K562 (cell line): ENCODE measurements around the gene S100A9. TPM values are rescaled to one million over a fixed set of nuclear protein-coding genes. Genes with fewer than 3 reads are reported as not detected.

Source experiments
- ATAC-seq: fragments of 200-7000 bp; cut with Tn5 transposase; 3 replicates; pipeline ENCODE4 v1.9.1; 2020; ENCODE audit warnings: moderate library complexity
- BruUV-seq: library from RNA; stranded (reverse); fragments of 400-500 nt; replicated peaks from 2 replicates; lab custom pipeline; 2021; lab: Mats Ljungman, UMichigan
- CTCF ChIA-PET: fragments of 300-600 bp; formaldehyde crosslinking; extraction: SDS; loops from one replicate; lab custom pipeline; 2021; ENCODE audit warnings: low intra/inter-chr PET ratio; lab: Yijun Ruan, JAX
- POLR2A ChIA-PET: fragments of 300-600, 350-650 bp; sonication (Branson Sonifier 250); formaldehyde crosslinking; extraction: SDS; loops from one replicate; lab custom pipeline; 2021; ENCODE audit warnings: antibody characterized with exemption, inconsistent platforms; lab: Yijun Ruan, JAX
- DNase-seq, 4 experiments: peaks; one replicate each; pipeline versions ENCODE4 v3.0.0 to v3.0.0-alpha.2; 2011 to 2018; ENCODE audit warnings: low spot score in 3 of 4, mixed read lengths in 3 of 4; ENCODE audit errors: extremely low read depth in 1 of 4
- FAIRE-seq: peaks from 2 replicates; lab custom pipeline; 2011; peaks lifted over from hg19 to GRCh38; lab: Jason Lieb, UNC
- H2AFZ ChIP-seq: 2 replicates; pipeline ENCODE4 v1.6.0; 2011; ENCODE audit warnings: low read depth, low read length, control low read depth, inconsistent platforms
- H3K27ac ChIP-seq: fragments of 200-600 bp; 3 replicates; pipeline ENCODE4 v1.8.0; 2011; ENCODE audit warnings: low read depth, mild to moderate bottlenecking, control low read depth, inconsistent platforms, low read length, moderate library complexity, mixed read lengths; ENCODE audit errors: extremely low read depth
- H3K27me3 ChIP-seq, 2 experiments: fragments of 300-600 bp in 1 of 2; 2 replicates in 1 of 2; 3 replicates in 1 of 2; pipeline versions ENCODE4 v1.6.0 to v1.8.0; 2011; ENCODE audit warnings: inconsistent platforms in 2 of 2, low read length in 2 of 2, mild to moderate bottlenecking in 1 of 2, mixed read lengths in 1 of 2, moderate library complexity in 1 of 2; ENCODE audit not compliant: control insufficient read depth in 2 of 2, insufficient read depth in 2 of 2
- H3K36me3 ChIP-seq: fragments of 300-600 bp; 3 replicates; pipeline ENCODE4 v1.8.0; 2011; ENCODE audit warnings: mild to moderate bottlenecking, low read length, inconsistent platforms; ENCODE audit not compliant: control insufficient read depth, insufficient read depth
- H3K4me1 ChIP-seq, 2 experiments: fragments of 200-600 bp in 1 of 2; replicated peaks in 1 of 2; 2 replicates in 1 of 2; 3 replicates in 1 of 2; pipeline versions ENCODE4 v1.5.1 to v1.8.0; 2011; ENCODE audit warnings: inconsistent platforms in 2 of 2, low read length in 2 of 2, mild to moderate bottlenecking in 1 of 2, mixed read lengths in 1 of 2, moderate library complexity in 1 of 2; ENCODE audit not compliant: control insufficient read depth in 2 of 2, insufficient read depth in 2 of 2
- H3K4me2 ChIP-seq: 2 replicates; pipeline ENCODE4 v1.6.1; 2011; ENCODE audit warnings: low read length, control low read depth, inconsistent platforms, mixed read lengths; ENCODE audit not compliant: insufficient read depth
- H3K4me3 ChIP-seq: fragments of 200-600 bp; sonication (generic), shearing (Covaris generic); 2 replicates; pipeline ENCODE4 v1.5.1; 2016; ENCODE audit warnings: control low read depth, inconsistent platforms
- H3K79me2 ChIP-seq: fragments of 200-600 bp; 3 replicates; pipeline ENCODE4 v1.8.0; 2011; ENCODE audit warnings: low read length, inconsistent platforms; ENCODE audit not compliant: control insufficient read depth, insufficient read depth
- H3K9ac ChIP-seq, 2 experiments: 2 replicates each; pipeline versions ENCODE4 v1.6.0 to v1.6.1; 2011; ENCODE audit warnings: low read depth in 2 of 2, low read length in 2 of 2, control low read depth in 1 of 2, inconsistent platforms in 1 of 2, mild to moderate bottlenecking in 1 of 2, mixed read lengths in 1 of 2; ENCODE audit not compliant: insufficient read depth in 1 of 2
- H3K9me1 ChIP-seq: one replicate; pipeline ENCODE4 v1.6.0; 2011; ENCODE audit warnings: inconsistent platforms, mild to moderate bottlenecking, low read length, moderate library complexity; ENCODE audit not compliant: control insufficient read depth, insufficient read depth
- H3K9me3 ChIP-seq: replicated peaks from 2 replicates; pipeline ENCODE4 v1.5.1; 2011; ENCODE audit warnings: low read depth, low read length, inconsistent platforms; ENCODE audit not compliant: control insufficient read depth, insufficient read depth
- H4K20me1 ChIP-seq: replicated peaks from 2 replicates; pipeline ENCODE4 v1.6.1; 2011; ENCODE audit warnings: low read length, inconsistent platforms, mixed read lengths; ENCODE audit not compliant: control insufficient read depth, insufficient read depth
- KHSRP ChIP-seq: fragments of 450-650 bp; IDR thresholded peaks from 2 replicates; pipeline ENCODE4 v1.6.1; 2017
- ZNF197 ChIP-seq: fragments of 200-800 bp; sonication (Bioruptor generic); IDR thresholded peaks from 2 replicates; pipeline ENCODE4 v1.6.1; 2016; ENCODE audit warnings: low read depth, missing genetic modification characterization, missing compliant biosample characterization
- WGBS: fragments of 100-300 bp; shearing (Covaris generic); methylation state at CpG from one replicate; pipeline ENCODE4 v1.1.6; 2016; ENCODE audit warnings: low coverage, mixed read lengths; ENCODE audit not compliant: insufficient coverage; ENCODE audit errors: missing lambda C conversion rate; 5-methylcytosine and 5-hydroxymethylcytosine counted together
- in situ Hi-C: fragments of 300-500 bp; cut with MboI; formaldehyde crosslinking; loops from 4 replicates; pipeline ENCODE4 v1.15.0; 2018; ENCODE audit warnings: inconsistent platforms, mixed read lengths
- intact Hi-C: fragments of 100-400 bp; cut with micrococcal nuclease; formaldehyde crosslinking; loops from 2 replicates; pipeline ENCODE4 v1.14.2; 2022
- polyA plus RNA-seq, 8 experiments: library from polyadenylated mRNA; depleted of rRNA in 4 of 8; stranded (reverse) in 5 of 8; unstranded in 3 of 8; fragments of >200 nt; fragmentation: Nextera tagmentation in 2 of 8; fragmentation: Illumina TruSeq in 1 of 8; extraction: Ambion mirVana in 2 of 8; extraction: Trizol in 1 of 8; gene quantifications; 2 replicates each; pipeline versions ENCODE4 v1.2.1 to v1.2.3, GENCODE V29; 2011 to 2014; ENCODE audit warnings: inconsistent platforms in 1 of 8, missing spikeins in 1 of 8
- total RNA-seq, 7 experiments: library from RNA; depleted of rRNA in 6 of 7; stranded (reverse); fragments of >200 nt in 6 of 7; fragmentation: Illumina TruSeq in 2 of 7; extraction: Trizol in 2 of 7; gene quantifications; 2 replicates each; pipeline versions ENCODE4 v1.2.1 to v1.2.3, GENCODE V29; 2011 to 2021; ENCODE audit warnings: low replicate concordance in 1 of 7
- TF ChIP-seq, protein P1 (sequence below): IDR thresholded peaks from 2 replicates; pipeline ENCODE4 v1.6.1; 2011; ENCODE audit warnings: borderline replicate concordance, low read depth, mild to moderate bottlenecking, moderate library complexity, low read length; ENCODE audit not compliant: insufficient read depth, poor library complexity, severe bottlenecking
- TF ChIP-seq, protein P2 (sequence below): fragments of 450-650 bp; formaldehyde crosslinking; IDR thresholded peaks from 2 replicates; pipeline ENCODE4 v1.4.0; 2022; ENCODE audit warnings: missing genetic modification characterization

The S100A9 gene
- total and polyA plus RNA-seq, 9 of the 15 experiments (the other 6 are each of a cell fraction or from before 2014, with no cell fraction given), result 0.80 TPM; not detected in 8

GRCh38 chr1:153394391-153394790, 36.7 kb downstream of the S100A9 start:
- H3K36me3 ChIP-seq, result no peaks in the 10 kb centered on the region
- no peaks in the 10 kb centered on the region for H3K9me3 ChIP-seq
- no TSS peak for BruUV-seq
- H3K4me1 ChIP-seq, result peaks cover 0 to 6% of the 10 kb centered on the region in 2 experiments; a peak in 1 of 5 replicates
- no peak overlapping the region for H2AFZ ChIP-seq
- ATAC-seq, result no peak
- no peak overlapping the region for H3K27ac ChIP-seq
- CTCF ChIA-PET, result no interaction called here
- H3K9ac ChIP-seq, result no peak overlapping the region
- H3K27me3 ChIP-seq, result peaks cover 25 to 68% of the 10 kb centered on the region in 2 experiments; a peak in 4 of 5 replicates
- POLR2A ChIA-PET, result interaction anchor here (0.6 to 1.4 kb wide), 2 partner anchors 8 to 101 kb away, joined by 3 to 7 read pairs; no protein-coding TSS in a partner anchor
- no peak overlapping the region for H3K4me3 ChIP-seq
- in situ Hi-C loops, result no loop called here
- H4K20me1 ChIP-seq, result peaks cover 3% of the 10 kb centered on the region; the same call in 1 of the 2 replicates
- WGBS, result 3% methylated on average over 5 of the region's 5 CpGs
- no peak for FAIRE-seq
- H3K79me2 ChIP-seq, result no peaks in the 10 kb centered on the region
- TF ChIP-seq, protein P1, sequence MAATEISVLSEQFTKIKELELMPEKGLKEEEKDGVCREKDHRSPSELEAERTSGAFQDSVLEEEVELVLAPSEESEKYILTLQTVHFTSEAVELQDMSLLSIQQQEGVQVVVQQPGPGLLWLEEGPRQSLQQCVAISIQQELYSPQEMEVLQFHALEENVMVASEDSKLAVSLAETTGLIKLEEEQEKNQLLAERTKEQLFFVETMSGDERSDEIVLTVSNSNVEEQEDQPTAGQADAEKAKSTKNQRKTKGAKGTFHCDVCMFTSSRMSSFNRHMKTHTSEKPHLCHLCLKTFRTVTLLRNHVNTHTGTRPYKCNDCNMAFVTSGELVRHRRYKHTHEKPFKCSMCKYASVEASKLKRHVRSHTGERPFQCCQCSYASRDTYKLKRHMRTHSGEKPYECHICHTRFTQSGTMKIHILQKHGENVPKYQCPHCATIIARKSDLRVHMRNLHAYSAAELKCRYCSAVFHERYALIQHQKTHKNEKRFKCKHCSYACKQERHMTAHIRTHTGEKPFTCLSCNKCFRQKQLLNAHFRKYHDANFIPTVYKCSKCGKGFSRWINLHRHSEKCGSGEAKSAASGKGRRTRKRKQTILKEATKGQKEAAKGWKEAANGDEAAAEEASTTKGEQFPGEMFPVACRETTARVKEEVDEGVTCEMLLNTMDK, result no peak
- no peak for TF ChIP-seq ZNF197 (CRISPR knock-in tag)
- TF ChIP-seq KHSRP, result no peak
- TF ChIP-seq, protein P2, sequence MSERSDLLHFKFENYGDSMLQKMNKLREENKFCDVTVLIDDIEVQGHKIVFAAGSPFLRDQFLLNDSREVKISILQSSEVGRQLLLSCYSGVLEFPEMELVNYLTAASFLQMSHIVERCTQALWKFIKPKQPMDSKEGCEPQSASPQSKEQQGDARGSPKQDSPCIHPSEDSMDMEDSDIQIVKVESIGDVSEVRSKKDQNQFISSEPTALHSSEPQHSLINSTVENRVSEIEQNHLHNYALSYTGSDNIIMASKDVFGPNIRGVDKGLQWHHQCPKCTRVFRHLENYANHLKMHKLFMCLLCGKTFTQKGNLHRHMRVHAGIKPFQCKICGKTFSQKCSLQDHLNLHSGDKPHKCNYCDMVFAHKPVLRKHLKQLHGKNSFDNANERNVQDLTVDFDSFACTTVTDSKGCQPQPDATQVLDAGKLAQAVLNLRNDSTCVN (CRISPR knock-in tag), result no peak
- TF ChIP-seq, all 486 proteins: peak for 0
- no peak for DNase-seq
- no peaks in the 10 kb centered on the region for H3K9me1 ChIP-seq
- intact Hi-C loops, result no loop called here
- no peak overlapping the region for H3K4me2 ChIP-seq
